SU-DHL-6 (cell line): ENCODE measurements around the gene PGM1.

Experiments
- H2AFZ ChIP-seq: fragments of 200-600 bp; sonication (generic); 2 replicates; pipeline ENCODE4 v1.6.1; 2014; ENCODE audit warnings: low read depth, mild to moderate bottlenecking, moderate library complexity, mixed read lengths, antibody characterized with exemption, low read length; ENCODE audit not compliant: severe bottlenecking
- H3F3A ChIP-seq: fragments of 200-600 bp; shearing (Covaris generic); 2 replicates; pipeline ENCODE4 v1.6.0; 2016; ENCODE audit warnings: antibody characterized with exemption, mild to moderate bottlenecking; ENCODE audit not compliant: insufficient read depth
- H3K27ac ChIP-seq: fragments of 200-600 bp; sonication (generic); 2 replicates; pipeline ENCODE4 v1.5.1; 2016; ENCODE audit warnings: low read depth, mild to moderate bottlenecking, low read length, moderate library complexity, mixed read lengths
- H3K27me3 ChIP-seq: fragments of 200-600 bp; sonication (generic), shearing (Covaris generic); 2 replicates; pipeline ENCODE4 v1.6.0; 2014; ENCODE audit warnings: mild to moderate bottlenecking, low read length
- H3K36me3 ChIP-seq: fragments of 200-600 bp; sonication (generic); 2 replicates; pipeline ENCODE4 v1.6.1; 2014; ENCODE audit warnings: mild to moderate bottlenecking, low read length, mixed read lengths
- H3K4me2 ChIP-seq: fragments of 300-600, 200-600 bp; shearing (Covaris generic), sonication (generic); 2 replicates; pipeline ENCODE4 v1.6.0; 2014; ENCODE audit warnings: low read length, low read depth, mild to moderate bottlenecking; ENCODE audit not compliant: poor library complexity, severe bottlenecking
- H3K4me3 ChIP-seq: fragments of 200-600 bp; sonication (generic); 2 replicates; pipeline ENCODE4 v1.5.1; 2014; ENCODE audit warnings: antibody characterized with exemption, low read length, mild to moderate bottlenecking, mixed read lengths; ENCODE audit not compliant: insufficient read depth, poor library complexity, severe bottlenecking
- H3K79me2 ChIP-seq: fragments of 200-600 bp; sonication (generic); 2 replicates; pipeline ENCODE4 v1.6.1; 2014; ENCODE audit warnings: mild to moderate bottlenecking, low read length, moderate library complexity; ENCODE audit not compliant: insufficient read depth
- H3K9ac ChIP-seq: fragments of 200-600 bp; sonication (generic); 2 replicates; pipeline ENCODE4 v1.7.0; 2014; ENCODE audit warnings: mild to moderate bottlenecking, low read length
- H3K9me2 ChIP-seq: fragments of 200-600 bp; sonication (generic); replicated peaks from 2 replicates; pipeline ENCODE4 v1.6.1; 2014; ENCODE audit warnings: low read length; ENCODE audit not compliant: insufficient read depth
- H3K9me3 ChIP-seq: fragments of 200-600 bp; sonication (generic); 2 replicates; pipeline ENCODE4 v1.6.1; 2014; ENCODE audit warnings: low read length, mixed read lengths; ENCODE audit not compliant: insufficient read depth
- H4K20me1 ChIP-seq: fragments of 200-600 bp; sonication (generic); 2 replicates; pipeline ENCODE4 v1.6.1; 2014; ENCODE audit warnings: low read depth, mild to moderate bottlenecking, antibody characterized with exemption, low read length, moderate library complexity, mixed read lengths
- CTCF ChIP-seq: fragments of 200-600 bp; sonication (generic); IDR thresholded peaks from one replicate; pipeline ENCODE4 v1.5.1; 2017; ENCODE audit warnings: antibody characterized with exemption, mild to moderate bottlenecking, low read length, moderate library complexity; ENCODE audit not compliant: insufficient read depth, poor library complexity, severe bottlenecking
- EZH2phosphoT487 ChIP-seq: fragments of 200-600 bp; sonication (generic), shearing (Covaris generic); conservative IDR thresholded peaks from 2 replicates; pipeline ENCODE4 v1.6.1; 2018; ENCODE audit warnings: mild to moderate bottlenecking, antibody characterized with exemption, low read length, moderate library complexity, mixed read lengths

The PGM1 gene

DNA sequence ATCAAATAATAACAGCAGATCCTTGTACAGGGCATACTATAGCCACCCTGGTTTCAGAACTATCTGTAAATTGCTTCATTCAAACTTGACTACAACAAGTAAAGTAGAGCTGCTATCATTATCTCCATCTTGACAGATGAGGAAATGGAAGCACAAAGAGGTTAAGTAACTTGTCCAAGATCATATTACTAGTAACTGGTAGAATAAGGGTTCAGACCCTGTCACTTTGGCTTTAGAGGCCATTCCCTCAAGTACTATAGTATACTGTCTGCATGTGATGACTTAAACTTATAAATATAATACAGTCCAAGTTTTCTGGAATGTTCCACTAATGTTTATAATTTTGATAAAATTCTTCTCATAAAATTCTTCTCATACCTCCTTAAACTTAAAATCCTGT, 24.8 kb downstream of the PGM1 start:
- Histone ChIP-seq H3K9ac (no peak overlapping the region), H3K79me2 (peaks cover 5% of the 10 kb centered on the region; the same call in 1 of the 2 replicates), H4K20me1 (no peaks in the 10 kb centered on the region; the same call in 1 of the 2 replicates), H3K27me3 (no peaks in the 10 kb centered on the region), H3K4me3 (no peak overlapping the region), H2AFZ (no peak overlapping the region), H3K9me2 (no peaks in the 10 kb centered on the region), H3K4me2 (no peak overlapping the region), H3K27ac (no peak overlapping the region), H3K36me3 (no peaks in the 10 kb centered on the region), H3F3A (no peaks in the 10 kb centered on the region), H3K9me3 (no peaks in the 10 kb centered on the region)
- TF ChIP-seq EZH2phosphoT487 (no peak), CTCF (no peak)

GRCh38 chr1:63619558-63619957, 26.3 kb downstream of the PGM1 start:
- no peaks in the 10 kb centered on the region for H3K9me3 ChIP-seq
- H3K9me2 ChIP-seq = no peaks in the 10 kb centered on the region
- H3K9ac ChIP-seq = no peak overlapping the region
- H3K36me3 ChIP-seq = no peaks in the 10 kb centered on the region
- H3F3A ChIP-seq = no peaks in the 10 kb centered on the region
- H3K79me2 ChIP-seq = peaks cover 5% of the 10 kb centered on the region; the same call in 1 of the 2 replicates
- TF ChIP-seq EZH2phosphoT487 (no peak), CTCF (no peak)
- H3K4me3 ChIP-seq = no peak overlapping the region
- no peak overlapping the region for H3K4me2 ChIP-seq
- H4K20me1 ChIP-seq = no peaks in the 10 kb centered on the region; the same call in 1 of the 2 replicates
- no peak overlapping the region for H2AFZ ChIP-seq
- H3K27me3 ChIP-seq = no peaks in the 10 kb centered on the region
- no peak overlapping the region for H3K27ac ChIP-seq

DNA sequence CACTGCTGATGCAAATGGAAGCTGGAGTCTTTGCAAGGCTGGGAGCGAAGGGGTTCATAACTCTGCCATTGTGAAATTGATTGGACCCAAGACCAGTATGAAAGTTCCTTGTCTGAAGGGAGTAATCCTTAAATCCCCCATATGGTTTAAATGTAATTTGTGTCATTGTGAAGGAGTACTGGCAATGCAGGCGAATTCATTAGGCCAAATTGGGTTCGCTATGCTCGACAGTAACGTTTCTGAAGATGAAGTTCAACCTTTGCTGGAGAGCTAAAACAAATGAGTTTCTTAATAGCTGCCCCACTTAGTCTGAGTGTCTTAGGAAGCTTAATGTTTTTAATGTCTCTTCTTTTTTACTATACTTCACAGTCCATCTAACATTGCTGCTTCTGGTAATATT, 27.5 kb downstream of the PGM1 start:
- Histone ChIP-seq H3K27me3 (no peaks in the 10 kb centered on the region), H3K9ac (no peak overlapping the region), H3K9me3 (no peaks in the 10 kb centered on the region), H3K36me3 (no peaks in the 10 kb centered on the region), H3K9me2 (no peaks in the 10 kb centered on the region), H3F3A (no peaks in the 10 kb centered on the region), H3K79me2 (peaks cover 5% of the 10 kb centered on the region; the same call in 1 of the 2 replicates), H3K4me3 (no peak overlapping the region), H4K20me1 (no peaks in the 10 kb centered on the region; the same call in 1 of the 2 replicates), H3K27ac (no peak overlapping the region), H3K4me2 (no peak overlapping the region), H2AFZ (no peak overlapping the region)
- TF ChIP-seq EZH2phosphoT487 = no peak
- no peak for TF ChIP-seq CTCF
